Upper lobe of left lung (tissue), 6 donors: ENCODE data around the gene C2orf66. TPM values are rescaled to one million over a fixed set of nuclear protein-coding genes. Genes with fewer than 3 reads are reported as not detected.

Experiments used
- ATAC-seq, 2 donors: fragments of 200-7000 bp; cut with Tn5 transposase; one replicate each; pipeline ENCODE4 v1.9.1; 2022; ENCODE audit warnings: mild to moderate bottlenecking in 2 of 2, moderate library complexity in 2 of 2; ENCODE audit not compliant: low FRiP score in 2 of 2
- DNase-seq, 2 donors: peaks; one replicate each; pipeline ENCODE4 v3.0.0-alpha.2; 2019 to 2020
- H3K27ac ChIP-seq, 4 donors: fragments of 200-600 bp; sonication (generic); one replicate each; pipeline ENCODE4 v1.5.1; 2016 to 2019
- H3K27me3 ChIP-seq, 4 donors: fragments of 200-600 bp; sonication (generic); one replicate each; pipeline ENCODE4 v1.5.1; 2017 to 2019
- H3K36me3 ChIP-seq, 4 donors: fragments of 200-600 bp; sonication (generic); one replicate each; pipeline ENCODE4 v1.5.1; 2016 to 2019
- H3K4me1 ChIP-seq, 4 donors: fragments of 200-600 bp; sonication (generic); one replicate each; pipeline ENCODE4 v1.5.1; 2018 to 2019
- H3K4me3 ChIP-seq, 4 donors: fragments of 200-600 bp; sonication (generic); one replicate each; pipeline ENCODE4 v1.5.1; 2017 to 2019; ENCODE audit warnings: mild to moderate bottlenecking in 2 of 4, moderate library complexity in 1 of 4
- H3K9me3 ChIP-seq, 4 donors: fragments of 200-600 bp; sonication (generic); one replicate each; pipeline ENCODE4 v1.5.1; 2018 to 2019
- EP300 ChIP-seq, 4 donors: sonication (generic); formaldehyde crosslinking; IDR thresholded peaks; one replicate each; pipeline ENCODE4 v1.5.1; 2017; ENCODE audit warnings: antibody characterized with exemption in 4 of 4, control low read depth in 2 of 4
- POLR2A ChIP-seq, 4 donors: fragments of 450-650 bp; IDR thresholded peaks; one replicate each; pipeline ENCODE4 v1.5.1; 2016 to 2017; ENCODE audit warnings: antibody characterized with exemption in 4 of 4, mild to moderate bottlenecking in 2 of 4
- POLR2AphosphoS5 ChIP-seq, 2 donors: sonication (generic); formaldehyde crosslinking; IDR thresholded peaks; one replicate each; pipeline ENCODE4 v1.5.1; 2017; ENCODE audit warnings: antibody characterized with exemption in 2 of 2
- WGBS, 2 donors: methylation state at CpG; one replicate each; pipeline ENCODE4 v1.1.5; 2017 to 2018; 5-methylcytosine and 5-hydroxymethylcytosine counted together
- total RNA-seq, 6 donors: library from RNA; depleted of rRNA in 4 of 6; stranded (reverse); fragments of >200 nt in 4 of 6; gene quantifications; one replicate each; pipeline versions ENCODE4 v1.1.0 to v1.2.1, GENCODE V29; 2016 to 2021
- TF ChIP-seq, protein P1 (sequence below), 6 experiments: fragments of 450-650 bp in 4 of 6; fragments of 200-600 bp in 2 of 6; sonication (generic) in 2 of 6; IDR thresholded peaks; one replicate each; pipeline ENCODE4 v1.5.1; 2016 to 2019; ENCODE audit warnings: antibody characterized with exemption in 6 of 6
- donor health status: DM: no; HTN: no; CAD: no; lungs with moderate emphysema.
- donor health status: DM: no; HTN: yes; CAD: no; lungs with severe emphysema.

C2orf66 gene
- total RNA-seq, 6 donors from 2014 or later, result 0.30 to 1.2 (median 1.0) TPM; not detected in 3

DNA sequence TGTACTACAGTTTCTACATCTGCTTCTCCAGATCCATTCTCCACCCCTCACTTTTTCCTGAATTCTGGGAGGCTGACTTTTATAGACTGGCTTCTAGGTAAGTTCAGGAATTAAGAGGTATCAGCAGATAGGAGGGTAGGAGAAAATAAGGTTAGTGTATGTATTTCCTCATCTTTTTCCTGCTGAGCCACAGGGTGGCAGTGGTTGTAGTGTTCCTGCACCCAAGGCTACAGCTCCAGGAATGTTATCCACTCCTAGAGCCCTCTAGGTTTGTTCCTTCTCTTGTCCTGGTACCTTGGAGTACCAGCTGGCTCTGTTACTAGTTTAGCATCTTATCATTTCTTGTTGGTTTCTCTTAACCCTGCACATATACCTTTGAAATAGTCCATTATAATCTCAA, 40.7 kb upstream of the C2orf66 start:
- TF ChIP-seq, protein P1, sequence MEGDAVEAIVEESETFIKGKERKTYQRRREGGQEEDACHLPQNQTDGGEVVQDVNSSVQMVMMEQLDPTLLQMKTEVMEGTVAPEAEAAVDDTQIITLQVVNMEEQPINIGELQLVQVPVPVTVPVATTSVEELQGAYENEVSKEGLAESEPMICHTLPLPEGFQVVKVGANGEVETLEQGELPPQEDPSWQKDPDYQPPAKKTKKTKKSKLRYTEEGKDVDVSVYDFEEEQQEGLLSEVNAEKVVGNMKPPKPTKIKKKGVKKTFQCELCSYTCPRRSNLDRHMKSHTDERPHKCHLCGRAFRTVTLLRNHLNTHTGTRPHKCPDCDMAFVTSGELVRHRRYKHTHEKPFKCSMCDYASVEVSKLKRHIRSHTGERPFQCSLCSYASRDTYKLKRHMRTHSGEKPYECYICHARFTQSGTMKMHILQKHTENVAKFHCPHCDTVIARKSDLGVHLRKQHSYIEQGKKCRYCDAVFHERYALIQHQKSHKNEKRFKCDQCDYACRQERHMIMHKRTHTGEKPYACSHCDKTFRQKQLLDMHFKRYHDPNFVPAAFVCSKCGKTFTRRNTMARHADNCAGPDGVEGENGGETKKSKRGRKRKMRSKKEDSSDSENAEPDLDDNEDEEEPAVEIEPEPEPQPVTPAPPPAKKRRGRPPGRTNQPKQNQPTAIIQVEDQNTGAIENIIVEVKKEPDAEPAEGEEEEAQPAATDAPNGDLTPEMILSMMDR (IDR thresholded peaks at IDR 0.05), result peak in 1 of 6 experiments; percentile 15
- no peak for TF ChIP-seq EP300 (IDR thresholded peaks at IDR 0.05)
- no peaks in the 10 kb centered on the region for H3K27me3 ChIP-seq
- H3K4me3 ChIP-seq, result no peak overlapping the region
- no peaks in the 10 kb centered on the region for H3K9me3 ChIP-seq
- H3K27ac ChIP-seq, result no peak overlapping the region
- peaks cover 0 to 5% (median 0%) of the 10 kb centered on the region in 4 donors for H3K36me3 ChIP-seq
- no peak for DNase-seq
- H3K4me1 ChIP-seq, result no peaks in the 10 kb centered on the region
- peak in 1 of 2 donors; percentile 42 for ATAC-seq

DNA sequence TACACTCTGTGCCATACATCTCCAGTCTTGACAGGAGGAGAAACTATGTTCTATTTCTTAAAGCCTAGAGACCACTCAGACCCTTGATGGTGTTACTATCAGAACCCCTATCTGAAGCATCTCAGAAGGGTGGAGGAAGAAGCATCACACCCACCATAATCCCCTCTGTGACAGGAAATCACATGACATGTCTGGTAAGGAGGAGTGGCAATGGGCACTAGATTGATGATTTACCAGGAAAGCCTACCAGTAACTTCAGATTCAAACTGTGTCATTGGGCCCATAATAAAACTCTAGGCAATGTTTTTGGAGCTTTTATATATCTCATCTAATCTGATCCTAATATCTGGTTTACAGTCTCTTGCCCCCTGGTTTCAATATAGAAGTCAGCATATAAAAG, 37.1 kb upstream of the C2orf66 start:
- H3K4me3 ChIP-seq, result no peak overlapping the region
- no peak overlapping the region for H3K27ac ChIP-seq
- peaks cover 0 to 22% (median 0%) of the 10 kb centered on the region in 4 donors for H3K36me3 ChIP-seq
- ATAC-seq, result no peak
- H3K27me3 ChIP-seq, result no peaks in the 10 kb centered on the region
- H3K4me1 ChIP-seq, result no peaks in the 10 kb centered on the region
- no peak for TF ChIP-seq POLR2A (IDR thresholded peaks at IDR 0.05)
- TF ChIP-seq EP300 (IDR thresholded peaks at IDR 0.05), result no peak
- TF ChIP-seq, protein P1 (IDR thresholded peaks at IDR 0.05), result no peak
- no peak for TF ChIP-seq POLR2AphosphoS5 (IDR thresholded peaks at IDR 0.05)
- DNase-seq, result no peak
- H3K9me3 ChIP-seq, result no peaks in the 10 kb centered on the region

DNA sequence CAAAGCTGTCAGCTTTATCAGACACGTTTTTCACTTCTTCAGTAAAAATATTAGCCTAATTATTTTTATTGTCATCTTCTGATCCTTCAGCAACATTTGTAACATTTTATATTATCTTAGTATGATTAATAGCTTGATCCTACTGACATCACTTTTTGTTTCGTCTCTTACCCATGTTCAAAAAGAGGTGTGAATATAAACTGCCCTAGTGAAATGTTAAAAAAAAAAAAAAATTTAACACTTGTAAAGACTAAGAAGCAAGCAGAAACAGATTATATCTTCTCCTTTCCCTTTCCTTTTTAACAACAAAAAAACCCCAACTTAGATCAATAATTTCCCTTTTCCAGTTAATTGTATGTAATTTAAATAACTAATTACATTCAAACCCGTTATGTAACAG, 36.2 kb upstream of the C2orf66 start:
- DNase-seq (no peak), ATAC-seq (no peak)
- TF ChIP-seq, protein P1 (IDR thresholded peaks at IDR 0.05), result no peak
- TF ChIP-seq EP300 (IDR thresholded peaks at IDR 0.05) (no peak), POLR2AphosphoS5 (IDR thresholded peaks at IDR 0.05) (no peak), POLR2A (IDR thresholded peaks at IDR 0.05) (no peak)
- Histone ChIP-seq H3K36me3 (peaks cover 0 to 30% (median 0%) of the 10 kb centered on the region in 4 donors), H3K4me1 (no peaks in the 10 kb centered on the region), H3K4me3 (no peak overlapping the region), H3K27ac (no peak overlapping the region), H3K9me3 (no peaks in the 10 kb centered on the region), H3K27me3 (no peaks in the 10 kb centered on the region)
- WGBS, 2 donors, result 89 to 91% methylated on average over 3 of the region's 3 CpGs

- 92 to 96% methylated on average over 2 of the region's 2 CpGs for WGBS, 2 donors
- DNase-seq, result no peak
- Histone ChIP-seq H3K4me1 (no peaks in the 10 kb centered on the region), H3K9me3 (no peaks in the 10 kb centered on the region), H3K27me3 (no peaks in the 10 kb centered on the region), H3K4me3 (no peak overlapping the region), H3K36me3 (peaks cover 0 to 48% (median 6%) of the 10 kb centered on the region in 4 donors), H3K27ac (no peak overlapping the region)
- TF ChIP-seq EP300 (IDR thresholded peaks at IDR 0.05) (no peak), POLR2AphosphoS5 (IDR thresholded peaks at IDR 0.05) (no peak), POLR2A (IDR thresholded peaks at IDR 0.05) (no peak)
- TF ChIP-seq, protein P1 (IDR thresholded peaks at IDR 0.05), result no peak
- ATAC-seq, result no peak
Measured at GRCh38 chr2:196840171-196840570, 31.0 kb upstream of the C2orf66 start.

GRCh38 chr2:196839574-196839973, 30.4 kb upstream of the C2orf66 start:
- H3K4me1 ChIP-seq, result no peaks in the 10 kb centered on the region
- H3K27me3 ChIP-seq, result no peaks in the 10 kb centered on the region
- H3K36me3 ChIP-seq, result peaks cover 0 to 48% (median 6%) of the 10 kb centered on the region in 4 donors
- no peak overlapping the region for H3K27ac ChIP-seq
- DNase-seq (no peak), ATAC-seq (no peak)
- no peak overlapping the region for H3K4me3 ChIP-seq
- H3K9me3 ChIP-seq, result no peaks in the 10 kb centered on the region
- 87 to 91% methylated on average over 2 of the region's 2 CpGs for WGBS, 2 donors
- TF ChIP-seq POLR2AphosphoS5 (IDR thresholded peaks at IDR 0.05), result no peak
- TF ChIP-seq, protein P1 (IDR thresholded peaks at IDR 0.05), result no peak
- TF ChIP-seq POLR2A (IDR thresholded peaks at IDR 0.05), result no peak
- no peak for TF ChIP-seq EP300 (IDR thresholded peaks at IDR 0.05)
